ENCODE results near the gene EYA4.

DNA sequence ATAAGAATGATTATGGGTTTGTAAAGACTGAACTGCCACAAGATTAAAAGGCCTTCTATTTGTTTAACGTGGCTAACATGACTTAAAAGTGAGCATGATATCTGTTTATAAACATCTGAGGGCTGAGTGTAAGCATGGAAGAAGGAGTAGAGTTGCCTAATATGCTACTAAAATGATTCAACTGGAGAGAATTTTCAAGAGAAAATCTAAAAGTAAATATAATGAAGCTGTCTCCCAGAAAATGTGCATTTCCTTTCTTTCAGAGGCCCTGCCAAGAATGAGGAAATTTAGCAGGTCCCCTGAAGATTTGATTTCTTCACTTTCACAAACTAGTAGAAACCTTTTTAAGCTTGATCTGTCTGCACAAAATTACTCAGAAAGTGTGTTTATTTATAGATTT, 4.2 kb upstream of the EYA4 start:
- TF ChIP-seq, protein P1, sequence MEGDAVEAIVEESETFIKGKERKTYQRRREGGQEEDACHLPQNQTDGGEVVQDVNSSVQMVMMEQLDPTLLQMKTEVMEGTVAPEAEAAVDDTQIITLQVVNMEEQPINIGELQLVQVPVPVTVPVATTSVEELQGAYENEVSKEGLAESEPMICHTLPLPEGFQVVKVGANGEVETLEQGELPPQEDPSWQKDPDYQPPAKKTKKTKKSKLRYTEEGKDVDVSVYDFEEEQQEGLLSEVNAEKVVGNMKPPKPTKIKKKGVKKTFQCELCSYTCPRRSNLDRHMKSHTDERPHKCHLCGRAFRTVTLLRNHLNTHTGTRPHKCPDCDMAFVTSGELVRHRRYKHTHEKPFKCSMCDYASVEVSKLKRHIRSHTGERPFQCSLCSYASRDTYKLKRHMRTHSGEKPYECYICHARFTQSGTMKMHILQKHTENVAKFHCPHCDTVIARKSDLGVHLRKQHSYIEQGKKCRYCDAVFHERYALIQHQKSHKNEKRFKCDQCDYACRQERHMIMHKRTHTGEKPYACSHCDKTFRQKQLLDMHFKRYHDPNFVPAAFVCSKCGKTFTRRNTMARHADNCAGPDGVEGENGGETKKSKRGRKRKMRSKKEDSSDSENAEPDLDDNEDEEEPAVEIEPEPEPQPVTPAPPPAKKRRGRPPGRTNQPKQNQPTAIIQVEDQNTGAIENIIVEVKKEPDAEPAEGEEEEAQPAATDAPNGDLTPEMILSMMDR (conservative IDR thresholded peaks at IDR 0.05 in 1 of 2, IDR thresholded peaks at IDR 0.05 in 1 of 2; ENCODE audit: low read depth in 1 of 2, low read length in 2 of 2), result no peak
- TF ChIP-seq EZH2 (IDR thresholded peaks at IDR 0.05; ENCODE audit: low read length, missing control alignments), result no peak
